SK-N-SH (cell line): Measurements from ENCODE around the gene IFNW1. TPM values are rescaled to one million over a fixed set of nuclear protein-coding genes. Genes with fewer than 3 reads are reported as not detected.

ENCODE experiments used
- CTCF ChIA-PET: fragments of 300-600, 350-600 bp; formaldehyde crosslinking; extraction: SDS; loops from one replicate; lab custom pipeline; 2021; lab: Yijun Ruan, JAX
- POLR2A ChIA-PET: fragments of 350-600 bp; sonication (Branson Sonifier 250); formaldehyde crosslinking; extraction: SDS; loops from one replicate; lab custom pipeline; 2020; ENCODE audit warnings: antibody characterized with exemption, inconsistent platforms; lab: Yijun Ruan, JAX
- DNase-seq: peaks from one replicate; pipeline ENCODE4 v3.0.0; 2012
- H2AFZ ChIP-seq: fragments of 200-600 bp; sonication (generic); 2 replicates; pipeline ENCODE4 v1.8.1; 2016; ENCODE audit warnings: antibody characterized with exemption, mild to moderate bottlenecking, low read depth
- H3F3A ChIP-seq: fragments of 200-600 bp; sonication (generic); replicated peaks from 2 replicates; pipeline ENCODE3; 2016; ENCODE audit warnings: antibody characterized with exemption, mild to moderate bottlenecking; ENCODE audit not compliant: insufficient read depth
- H3K27ac ChIP-seq, 2 experiments: fragments of 200-500 bp in 1 of 2; fragments of 200-600 bp in 1 of 2; sonication (Bioruptor generic) in 1 of 2; sonication (generic), shearing (Covaris generic) in 1 of 2; 2 replicates each; pipeline versions ENCODE4 v1.5.1 to v1.6.1; 2014 to 2016; ENCODE audit warnings: low read depth in 2 of 2, inconsistent platforms in 1 of 2, low read length in 1 of 2, mild to moderate bottlenecking in 1 of 2, mixed read lengths in 1 of 2
- H3K27me3 ChIP-seq: fragments of 200-600 bp; sonication (generic), shearing (Covaris generic); 2 replicates; pipeline ENCODE4 v1.6.1; 2016; ENCODE audit warnings: mixed run types; ENCODE audit not compliant: insufficient read depth
- H3K36me3 ChIP-seq, 2 experiments: fragments of 200-500 bp in 1 of 2; fragments of 200-600 bp in 1 of 2; sonication (Bioruptor generic) in 1 of 2; sonication (generic) in 1 of 2; replicated peaks in 1 of 2; 2 replicates each; pipeline versions ENCODE3 to v1.5.1; 2014 to 2016; ENCODE audit warnings: low read length in 1 of 2, mild to moderate bottlenecking in 1 of 2; ENCODE audit not compliant: insufficient read depth in 2 of 2, control insufficient read depth in 1 of 2
- H3K4me1 ChIP-seq, 2 experiments: fragments of 200-500 bp in 1 of 2; fragments of 200-600 bp in 1 of 2; sonication (Bioruptor generic) in 1 of 2; sonication (generic), shearing (Covaris generic) in 1 of 2; 2 replicates each; pipeline versions ENCODE4 v1.5.1 to v1.6.1; 2014 to 2016; ENCODE audit warnings: low read depth in 1 of 2, low read length in 1 of 2, mixed run types in 1 of 2; ENCODE audit not compliant: insufficient read depth in 2 of 2, control insufficient read depth in 1 of 2
- H3K4me2 ChIP-seq: fragments of 200-600 bp; sonication (generic), shearing (Covaris generic); 2 replicates; pipeline ENCODE4 v1.6.1; 2017; ENCODE audit warnings: mixed run types
- H3K4me3 ChIP-seq, 2 experiments: fragments of 200-500 bp in 1 of 2; fragments of 200-600 bp in 1 of 2; sonication (Bioruptor generic) in 1 of 2; sonication (generic), shearing (Covaris generic) in 1 of 2; 2 replicates each; pipeline versions ENCODE4 v1.5.1 to v1.8.1; 2014 to 2016; ENCODE audit warnings: low read depth in 2 of 2, inconsistent platforms in 1 of 2, low read length in 1 of 2, mild to moderate bottlenecking in 1 of 2, mixed read lengths in 1 of 2, moderate library complexity in 1 of 2
- H3K79me2 ChIP-seq: fragments of 200-600 bp; sonication (generic); 2 replicates; pipeline ENCODE4 v1.8.1; 2017; ENCODE audit warnings: mild to moderate bottlenecking; ENCODE audit not compliant: insufficient read depth
- H3K9ac ChIP-seq: fragments of 200-600 bp; sonication (generic); 2 replicates; pipeline ENCODE4 v1.6.1; 2017; ENCODE audit warnings: mixed run types
- H3K9me2 ChIP-seq: fragments of 200-600 bp; sonication (generic); 2 replicates; pipeline ENCODE4 v1.6.1; 2017; ENCODE audit warnings: mixed run types
- H3K9me3 ChIP-seq: fragments of 200-600 bp; sonication (generic); 2 replicates; pipeline ENCODE4 v1.6.1; 2017; ENCODE audit warnings: mixed run types, mild to moderate bottlenecking, moderate library complexity
- H4K20me1 ChIP-seq: fragments of 200-600 bp; sonication (generic); 2 replicates; pipeline ENCODE4 v1.6.1; 2017; ENCODE audit warnings: mild to moderate bottlenecking, mixed run types; ENCODE audit not compliant: insufficient read depth
- CHD2 ChIP-seq: fragments of 150-350 bp; IDR thresholded peaks from 2 replicates; pipeline ENCODE4 v1.6.1; 2018; ENCODE audit warnings: low read length; ENCODE audit not compliant: partially characterized antibody
- CTCF ChIP-seq: fragments of 200-600 bp; sonication (generic); IDR thresholded peaks from 2 replicates; pipeline ENCODE4 v1.6.1; 2017; ENCODE audit warnings: antibody characterized with exemption, mild to moderate bottlenecking, moderate library complexity
- ELF1 ChIP-seq: IDR thresholded peaks from 2 replicates; pipeline ENCODE4 v1.4.0; 2012
- MAX ChIP-seq: IDR thresholded peaks from 2 replicates; pipeline ENCODE4 v1.4.0; 2012; ENCODE audit warnings: low read depth
- MEF2A ChIP-seq: IDR thresholded peaks from 2 replicates; pipeline ENCODE4 v1.4.0; 2012; ENCODE audit warnings: low read depth, borderline replicate concordance
- MXI1 ChIP-seq: IDR thresholded peaks from 2 replicates; pipeline ENCODE4 v1.6.1; 2012; ENCODE audit warnings: mild to moderate bottlenecking, low read depth, low read length, improper control_type of control experiment
- NRF1 ChIP-seq: IDR thresholded peaks from 2 replicates; pipeline ENCODE4 v1.6.1; 2012; ENCODE audit warnings: low read depth, mild to moderate bottlenecking, low read length
- PBX3 ChIP-seq: IDR thresholded peaks from 2 replicates; pipeline ENCODE4; 2012
- RAD21 ChIP-seq: IDR thresholded peaks from 2 replicates; pipeline ENCODE4 v1.6.1; 2012; ENCODE audit warnings: mild to moderate bottlenecking, low read length
- RXRA ChIP-seq: IDR thresholded peaks from 2 replicates; pipeline ENCODE4 v1.4.0; 2012; ENCODE audit warnings: low read depth, mild to moderate bottlenecking, borderline replicate concordance
- TAF1 ChIP-seq: IDR thresholded peaks from 2 replicates; pipeline ENCODE4 v1.6.1; 2012; ENCODE audit warnings: low read depth, mild to moderate bottlenecking, low read length, moderate library complexity, borderline replicate concordance
- TCF12 ChIP-seq: IDR thresholded peaks from 2 replicates; pipeline ENCODE4 v1.4.0; 2012
- USF2 ChIP-seq: fragments of 150-350 bp; IDR thresholded peaks from 2 replicates; pipeline ENCODE4 v1.6.1; 2017; ENCODE audit warnings: antibody characterized with exemption, low read length, low read depth, borderline replicate concordance
- ZBTB33 ChIP-seq: IDR thresholded peaks from 2 replicates; pipeline ENCODE4 v1.4.0; 2012; ENCODE audit warnings: low read depth, borderline replicate concordance
- WGBS: methylation state at CpG from one replicate; pipeline ENCODE4 v1.1.6; 2017; ENCODE audit warnings: low lambda C conversion rate; 5-methylcytosine and 5-hydroxymethylcytosine counted together
- polyA plus RNA-seq, 3 experiments: library from polyadenylated mRNA; depleted of rRNA; stranded (reverse); fragments of >200 nt; gene quantifications; 2 replicates each; pipeline ENCODE4 v1.2.3, GENCODE V29; 2012

The IFNW1 gene
- polyA plus RNA-seq, 1 of the 3 experiments (the other 2 are of a cell fraction), result not detected

GRCh38 chr9:21155501-21155900 lies 13.9 kb upstream of the IFNW1 start:
- Histone ChIP-seq H4K20me1 (no peaks in the 10 kb centered on the region), H3K27me3 (no peaks in the 10 kb centered on the region), H3K79me2 (no peaks in the 10 kb centered on the region), H3K9ac (no peak overlapping the region), H3K4me2 (no peak overlapping the region), H3F3A (no peaks in the 10 kb centered on the region), H3K4me1 (no peaks in the 10 kb centered on the region; a peak in 1 of 4 replicates), H3K9me3 (no peaks in the 10 kb centered on the region), H3K9me2 (no peaks in the 10 kb centered on the region), H3K4me3 (no peak overlapping the region), H2AFZ (no peak overlapping the region), H3K36me3 (no peaks in the 10 kb centered on the region), H3K27ac (no peak overlapping the region)
- no peak for DNase-seq
- POLR2A ChIA-PET, result no interaction called here
- 32% methylated on average over 2 of the region's 2 CpGs for WGBS
- CTCF ChIA-PET, result interaction anchor here (1.5 kb wide), 1 partner anchor 80 kb away, joined by 4 read pairs; no protein-coding TSS in a partner anchor
- TF ChIP-seq RXRA, result no peak
- no peak for TF ChIP-seq CHD2
- no peak for TF ChIP-seq TAF1
- TF ChIP-seq ZBTB33, result no peak
- TF ChIP-seq ELF1, result no peak

- CTCF ChIA-PET, result interaction anchor here (0.7 to 1.2 kb wide), 6 partner anchors 9 to 1654 kb away, joined by 3 to 4 read pairs (median 3); no protein-coding TSS in a partner anchor
- Histone ChIP-seq H3K9me2 (no peaks in the 10 kb centered on the region), H3K4me1 (no peaks in the 10 kb centered on the region; a peak in 1 of 4 replicates), H3K79me2 (no peaks in the 10 kb centered on the region), H2AFZ (peak overlapping the region; percentile 12; the same call in 1 of the 2 replicates), H3K27ac (no peak overlapping the region), H3K4me2 (no peak overlapping the region), H3K9ac (no peak overlapping the region), H3F3A (no peaks in the 10 kb centered on the region), H3K36me3 (no peaks in the 10 kb centered on the region), H3K9me3 (no peaks in the 10 kb centered on the region), H4K20me1 (no peaks in the 10 kb centered on the region), H3K4me3 (no peak overlapping the region), H3K27me3 (no peaks in the 10 kb centered on the region)
- POLR2A ChIA-PET, result no interaction called here
- WGBS, result 14% methylated on average over 3 of the region's 3 CpGs
- peak; percentile 28 for DNase-seq
- TF ChIP-seq MEF2A, result no peak
- TF ChIP-seq RAD21, result peak; percentile 46
- TF ChIP-seq USF2, result no peak
- no peak for TF ChIP-seq RXRA
- TF ChIP-seq ZBTB33, result no peak
- no peak for TF ChIP-seq NRF1
- no peak for TF ChIP-seq MAX
- no peak for TF ChIP-seq TCF12
- 0 out of 2 replicates have a peak, but pooled peaks have one; percentile 13 for TF ChIP-seq CTCF
- TF ChIP-seq MXI1, result no peak
- TF ChIP-seq PBX3, result no peak
These were observed 12.5 kb upstream of the IFNW1 start for GRCh38 chr9:21154018-21154608.
